Astrocyte of the cerebellum (primary cell): ENCODE results near the gene KIRREL3.

Experiments
- DNase-seq: peaks from one replicate; pipeline ENCODE4 v3.0.0-alpha.2; 2011; ENCODE audit warnings: low read depth
- H3K4me3 ChIP-seq: 2 replicates; pipeline ENCODE4 v1.5.1; 2011; ENCODE audit warnings: mild to moderate bottlenecking, low read depth, low read length, moderate library complexity
- in situ Hi-C: cut with HindIII; loops from 2 replicates; pipeline ENCODE4 v1.10.0; 2017; ENCODE audit warnings: low sequenced_read_pairs
- TF ChIP-seq, protein P1 (sequence below): IDR thresholded peaks from 2 replicates; pipeline ENCODE4 v1.5.1; 2012; ENCODE audit warnings: low read length, low read depth, moderate library complexity, mild to moderate bottlenecking; ENCODE audit errors: missing control alignments

Gene KIRREL3

DNA sequence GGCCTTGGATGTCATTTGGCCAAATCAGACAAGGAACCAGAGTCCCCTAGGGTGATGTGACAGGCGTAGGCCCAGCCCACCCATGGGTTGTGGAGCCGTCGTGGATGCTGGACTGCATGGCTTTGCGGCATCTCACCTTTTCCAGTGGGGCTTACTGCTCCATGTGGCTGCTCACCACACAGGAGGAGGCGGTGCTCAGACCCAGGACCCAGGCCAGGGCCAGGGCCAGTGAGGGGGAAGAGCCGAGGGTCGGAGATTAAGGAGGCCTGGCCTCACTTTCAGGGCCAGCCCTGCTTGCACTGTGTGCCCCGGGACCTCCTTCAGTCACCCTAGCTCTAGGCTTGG lies 539.5 kb downstream of the KIRREL3 start:
- in situ Hi-C loops, result no loop called here
- no peak for DNase-seq
- TF ChIP-seq, protein P1, sequence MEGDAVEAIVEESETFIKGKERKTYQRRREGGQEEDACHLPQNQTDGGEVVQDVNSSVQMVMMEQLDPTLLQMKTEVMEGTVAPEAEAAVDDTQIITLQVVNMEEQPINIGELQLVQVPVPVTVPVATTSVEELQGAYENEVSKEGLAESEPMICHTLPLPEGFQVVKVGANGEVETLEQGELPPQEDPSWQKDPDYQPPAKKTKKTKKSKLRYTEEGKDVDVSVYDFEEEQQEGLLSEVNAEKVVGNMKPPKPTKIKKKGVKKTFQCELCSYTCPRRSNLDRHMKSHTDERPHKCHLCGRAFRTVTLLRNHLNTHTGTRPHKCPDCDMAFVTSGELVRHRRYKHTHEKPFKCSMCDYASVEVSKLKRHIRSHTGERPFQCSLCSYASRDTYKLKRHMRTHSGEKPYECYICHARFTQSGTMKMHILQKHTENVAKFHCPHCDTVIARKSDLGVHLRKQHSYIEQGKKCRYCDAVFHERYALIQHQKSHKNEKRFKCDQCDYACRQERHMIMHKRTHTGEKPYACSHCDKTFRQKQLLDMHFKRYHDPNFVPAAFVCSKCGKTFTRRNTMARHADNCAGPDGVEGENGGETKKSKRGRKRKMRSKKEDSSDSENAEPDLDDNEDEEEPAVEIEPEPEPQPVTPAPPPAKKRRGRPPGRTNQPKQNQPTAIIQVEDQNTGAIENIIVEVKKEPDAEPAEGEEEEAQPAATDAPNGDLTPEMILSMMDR, result no peak
- H3K4me3 ChIP-seq, result no peak overlapping the region

DNA sequence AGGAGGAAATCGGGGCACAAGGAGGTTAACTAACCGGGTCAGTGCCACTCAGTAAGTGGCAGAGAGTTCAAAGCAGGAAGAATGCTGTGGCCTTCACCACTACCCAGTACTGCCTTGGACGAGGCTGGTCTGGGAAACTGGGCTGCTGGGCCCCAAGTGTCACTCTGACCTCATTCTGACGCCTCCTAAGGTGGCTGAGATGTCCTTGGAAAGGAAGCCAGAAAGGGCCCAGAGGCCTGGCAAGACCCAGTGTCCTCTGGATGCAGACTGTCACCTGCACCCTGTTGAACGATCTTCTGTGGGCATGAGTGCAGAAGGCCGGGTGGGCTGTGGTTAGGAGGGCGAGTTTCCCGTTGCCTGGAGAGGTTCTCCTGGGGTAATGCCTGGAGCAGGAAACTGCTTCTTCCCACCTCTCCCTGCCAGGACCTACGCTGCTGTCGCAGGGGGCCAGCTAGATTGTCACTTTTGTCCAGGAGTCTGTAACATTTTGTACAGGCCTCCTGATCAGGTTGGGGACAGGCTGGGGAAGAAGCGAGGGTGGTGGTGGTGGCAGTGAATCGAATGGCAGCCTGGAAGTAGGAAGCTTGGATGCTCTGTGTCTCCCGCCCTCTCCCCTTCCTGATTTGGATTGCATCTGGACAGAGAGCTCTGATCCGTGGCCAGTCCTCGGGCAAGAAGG lies 540.0 kb downstream of the KIRREL3 start:
- DNase-seq, result no peak
- no peak overlapping the region for H3K4me3 ChIP-seq
- in situ Hi-C loops, result no loop called here
- TF ChIP-seq, protein P1, result no peak

DNA sequence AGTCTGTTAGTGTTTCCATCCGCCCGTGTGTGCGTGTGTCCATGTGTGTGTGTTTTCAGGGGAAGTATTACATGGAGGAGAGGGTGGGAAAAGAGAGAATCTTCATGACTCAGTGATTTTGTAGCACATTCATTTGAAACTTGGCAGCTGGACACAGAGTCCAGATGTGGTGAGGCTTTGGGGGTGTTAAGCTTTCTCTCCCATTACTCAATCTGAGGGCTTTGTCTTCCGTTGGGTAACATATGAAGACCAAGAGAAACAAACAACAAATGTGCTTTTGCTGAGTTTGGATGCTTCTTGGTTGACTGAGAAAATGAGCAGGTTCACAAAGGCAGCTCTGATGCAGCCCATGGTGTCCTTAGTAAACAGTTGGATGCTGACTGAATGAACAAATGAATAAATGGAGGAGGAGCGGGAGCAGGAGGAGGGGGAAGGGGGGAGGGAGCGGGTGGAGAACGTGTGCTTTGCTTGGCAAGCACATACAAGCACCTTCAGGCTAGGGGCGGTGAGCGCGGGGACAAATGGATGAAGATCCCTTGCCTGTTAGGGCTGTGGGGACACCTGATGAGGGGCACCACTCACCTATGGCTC lies 540.8 kb downstream of the KIRREL3 start:
- in situ Hi-C loops, result no loop called here
- no peak for DNase-seq
- TF ChIP-seq, protein P1, result no peak
- H3K4me3 ChIP-seq, result no peak overlapping the region

DNA sequence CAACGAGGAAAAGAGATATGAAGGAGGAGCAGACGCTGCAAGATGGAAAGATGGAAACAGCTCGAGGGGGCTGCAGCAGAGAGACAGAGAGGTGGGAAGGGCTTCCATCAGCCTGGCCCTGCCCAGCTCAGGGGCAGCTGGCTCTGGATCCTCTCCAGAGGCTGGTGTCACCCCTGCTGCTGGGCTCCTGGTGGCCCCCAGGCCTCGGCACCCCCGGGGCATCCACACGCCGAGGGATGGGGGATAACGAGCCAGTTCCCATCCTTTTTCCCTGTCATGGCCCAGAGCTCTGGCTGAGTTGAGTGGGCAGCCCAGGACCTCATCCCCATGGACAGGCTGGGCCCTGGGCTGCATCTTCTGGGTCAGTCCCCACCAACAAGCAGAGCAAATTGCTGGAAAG lies 542.8 kb downstream of the KIRREL3 start:
- no peak for DNase-seq
- in situ Hi-C loops, result no loop called here
- no peak overlapping the region for H3K4me3 ChIP-seq
- TF ChIP-seq, protein P1, result no peak

DNA sequence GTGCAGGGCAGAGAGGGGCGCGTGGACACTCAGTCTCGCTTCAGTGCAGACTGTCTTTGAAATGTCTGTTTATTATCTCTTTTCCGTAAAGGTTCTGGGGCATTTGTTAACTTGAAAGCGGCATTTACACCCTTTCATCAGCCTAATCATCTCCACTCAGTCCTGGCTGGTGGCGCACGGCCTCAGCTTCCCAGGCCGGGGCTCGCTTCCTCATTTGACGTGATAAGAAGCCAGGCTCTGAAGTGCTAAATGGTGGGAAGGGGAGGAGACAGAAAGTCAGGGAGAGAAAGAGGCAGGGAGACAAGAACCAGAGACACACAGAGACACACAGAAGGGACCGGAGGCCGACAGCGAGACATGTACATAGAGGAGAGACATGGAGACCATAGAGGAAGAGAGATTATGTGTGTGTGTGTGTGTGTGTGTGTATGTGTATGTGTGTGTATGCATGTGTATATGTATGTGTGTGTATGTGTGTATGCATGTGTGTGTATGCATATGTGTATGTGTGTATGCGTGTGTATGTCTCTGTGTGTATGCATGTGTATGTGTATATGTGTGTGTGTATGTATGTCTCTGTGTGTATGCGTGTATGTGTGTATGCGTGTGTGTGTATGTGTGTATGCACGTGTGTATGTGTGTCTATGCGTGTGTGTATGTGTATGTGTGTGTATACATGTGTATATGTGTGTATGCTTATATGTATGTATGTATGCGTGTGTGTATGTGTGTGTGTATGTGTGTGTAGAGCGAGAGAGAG lies 543.6 kb downstream of the KIRREL3 start:
- in situ Hi-C loops, result no loop called here
- no peak overlapping the region for H3K4me3 ChIP-seq
- TF ChIP-seq, protein P1, result no peak
- DNase-seq, result no peak

- H3K4me3 ChIP-seq, result no peak overlapping the region
- TF ChIP-seq, protein P1, result no peak
- DNase-seq, result no peak
- in situ Hi-C loops, result no loop called here
Measured at GRCh38 chr11:126456089-126456488, 544.5 kb downstream of the KIRREL3 start.
